Suprapubic skin (tissue), 4 donors: ENCODE results near the gene LRMDA.

Source experiments
- CTCF ChIP-seq, 2 donors: fragments of 200-600 bp in 1 of 2; fragments of 450-650 bp in 1 of 2; sonication (generic) in 1 of 2; IDR thresholded peaks; one replicate each; pipeline ENCODE4 v1.5.1; 2016 to 2019; ENCODE audit warnings: antibody characterized with exemption in 2 of 2, mild to moderate bottlenecking in 1 of 2, moderate library complexity in 1 of 2
- EP300 ChIP-seq: sonication (generic); formaldehyde crosslinking; IDR thresholded peaks from one replicate; pipeline ENCODE4 v1.6.1; 2017; ENCODE audit warnings: antibody characterized with exemption
- POLR2A ChIP-seq, 2 donors: fragments of 450-650 bp; IDR thresholded peaks; one replicate each; pipeline ENCODE4 v1.6.1; 2017; ENCODE audit warnings: antibody characterized with exemption in 2 of 2, mild to moderate bottlenecking in 2 of 2, moderate library complexity in 2 of 2
- POLR2AphosphoS5 ChIP-seq, 3 donors: sonication (generic); formaldehyde crosslinking; IDR thresholded peaks; one replicate each; pipeline ENCODE4 v1.6.1; 2017; ENCODE audit warnings: antibody characterized with exemption in 3 of 3

GRCh38 chr10:75643405-75643804 lies 212.0 kb downstream of the LRMDA start:
- TF ChIP-seq EP300: no peak
- TF ChIP-seq POLR2A (IDR thresholded peaks at IDR 0.05): no peak
- no peak for TF ChIP-seq CTCF (IDR thresholded peaks at IDR 0.05)
- no peak for TF ChIP-seq POLR2AphosphoS5 (IDR thresholded peaks at IDR 0.05)
